HepG2 (cell line): ENCODE data around the gene CDK6.

Experiments
- FOXO4 ChIP-seq: sonication (generic); formaldehyde crosslinking; conservative IDR thresholded peaks from 2 replicates; pipeline ENCODE4 v1.8.1; 2023; ENCODE audit warnings: missing genetic modification reagents
- NFRKB ChIP-seq: fragments of 450-650 bp; IDR thresholded peaks from 2 replicates; pipeline ENCODE4 v1.6.1; 2017
- TOPORS ChIP-seq: sonication (generic); formaldehyde crosslinking; IDR thresholded peaks from 2 replicates; pipeline ENCODE4 v1.8.0; 2023; ENCODE audit warnings: mild to moderate bottlenecking, missing genetic modification reagents
- ZNF569 ChIP-seq: sonication (generic); formaldehyde crosslinking; IDR thresholded peaks from 2 replicates; pipeline ENCODE4 v1.5.0; 2020; ENCODE audit warnings: mild to moderate bottlenecking, missing genetic modification reagents, moderate library complexity, borderline replicate concordance

DNA sequence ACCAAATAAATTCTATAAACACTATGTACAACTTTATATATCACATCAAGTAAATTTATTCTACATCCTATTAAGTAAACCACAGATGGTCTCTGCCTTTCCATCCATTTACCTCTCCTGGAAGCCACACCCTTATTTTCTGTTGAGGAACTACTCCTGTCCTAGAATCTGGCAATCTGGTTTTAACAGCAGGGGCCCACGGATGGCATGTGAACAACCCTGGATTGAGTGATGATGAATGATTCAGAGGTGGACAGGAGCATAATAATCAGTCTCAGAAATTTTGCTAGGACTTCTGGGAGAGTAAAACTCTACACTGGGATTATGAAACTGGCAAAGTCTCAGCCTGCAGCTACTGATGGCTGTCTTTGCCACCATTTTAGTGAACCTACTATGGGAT is 54.1 kb downstream of the CDK6 start:
- TF ChIP-seq ZNF569 (no peak), TOPORS (no peak), NFRKB (no peak), FOXO4 (CRISPR knock-in tag) (no peak)
